ENCODE data around the gene LYST.

GRCh38 chr1:235901461-235901860, 34.8 kb upstream of the LYST start:
- TF ChIP-seq GATA2 (IDR thresholded peaks at IDR 0.05; ENCODE audit: low read depth, low read length) (no peak), GATA3 (IDR thresholded peaks at IDR 0.05; ENCODE audit: low read depth, low read length) (no peak)
